H1 (cell line): ENCODE data around the gene KRT222. TPM values are rescaled to one million over a fixed set of nuclear protein-coding genes. Genes with fewer than 3 reads are reported as not detected.
A peak's percentile ranks its signal among the peaks of the same experiment; 100 is the strongest.

Experiments
- CTCF ChIA-PET: fragments of 300-600 bp; sonication (Branson Sonifier 250); formaldehyde crosslinking; loops from one replicate; lab custom pipeline; 2021; ENCODE audit not compliant: partially characterized antibody; lab: Charles Lee
- POLR2A ChIA-PET: fragments of 300-600 bp; sonication (Branson Sonifier 250); formaldehyde crosslinking; loops from one replicate; lab custom pipeline; 2021; ENCODE audit warnings: inconsistent platforms; ENCODE audit not compliant: partially characterized antibody; lab: Charles Lee
- DNase-seq, 2 experiments: peaks; one replicate each; pipeline versions ENCODE4 v3.0.0 to v3.0.0-alpha.2; 2010 to 2022; ENCODE audit warnings: low spot score in 2 of 2, low read depth in 1 of 2, mixed read lengths in 1 of 2
- FAIRE-seq: peaks from 2 replicates; lab custom pipeline; 2011; peaks lifted over from hg19 to GRCh38; lab: Jason Lieb, UNC
- H2AFZ ChIP-seq: 2 replicates; pipeline ENCODE4 v1.8.1; 2012; ENCODE audit warnings: low read length, inconsistent platforms
- H2AK5ac ChIP-seq: 2 replicates; pipeline ENCODE4 v1.6.1; 2013; ENCODE audit warnings: low read depth, low read length
- H2BK120ac ChIP-seq: replicated peaks from 2 replicates; pipeline ENCODE3; 2013; ENCODE audit warnings: low read depth, low read length, inconsistent platforms
- H2BK12ac ChIP-seq: 2 replicates; pipeline ENCODE4 v1.6.1; 2013; ENCODE audit warnings: low read depth, low read length
- H2BK15ac ChIP-seq: 2 replicates; pipeline ENCODE4 v1.6.1; 2013; ENCODE audit warnings: low read length
- H2BK20ac ChIP-seq: 2 replicates; pipeline ENCODE4 v1.6.1; 2013; ENCODE audit warnings: low read length
- H2BK5ac ChIP-seq: 2 replicates; pipeline ENCODE4 v1.6.1; 2013; ENCODE audit warnings: low read depth, low read length
- H3K14ac ChIP-seq: 2 replicates; pipeline ENCODE4 v1.6.1; 2013; ENCODE audit warnings: inconsistent platforms; ENCODE audit not compliant: insufficient read length
- H3K18ac ChIP-seq: 2 replicates; pipeline ENCODE4 v1.6.1; 2013; ENCODE audit warnings: low read length; ENCODE audit errors: extremely low read depth
- H3K23ac ChIP-seq: 2 replicates; pipeline ENCODE4 v1.6.1; 2013; ENCODE audit warnings: inconsistent platforms; ENCODE audit not compliant: insufficient read length
- H3K23me2 ChIP-seq: 2 replicates; pipeline ENCODE4 v1.6.1; 2013; ENCODE audit warnings: low read depth, low read length
- H3K27ac ChIP-seq: 2 replicates; pipeline ENCODE4 v1.6.1; 2011; ENCODE audit warnings: low read depth, low read length, inconsistent platforms
- H3K27me3 ChIP-seq, 4 experiments: replicated peaks in 1 of 4; 1 replicate in 1 of 4; 2 replicates in 3 of 4; pipeline versions ENCODE4 v1.6.1 to v1.8.1; 2011 to 2013; ENCODE audit warnings: low read length in 3 of 4, mild to moderate bottlenecking in 3 of 4, inconsistent platforms in 2 of 4, mixed read lengths in 2 of 4, moderate library complexity in 1 of 4; ENCODE audit not compliant: control insufficient read depth in 3 of 4, insufficient read depth in 3 of 4; ENCODE audit errors: extremely low read depth in 1 of 4
- H3K36me3 ChIP-seq, 4 experiments: 2 replicates each; pipeline versions ENCODE4 v1.6.1 to v1.8.1; 2011 to 2013; ENCODE audit warnings: mild to moderate bottlenecking in 4 of 4, low read length in 3 of 4, moderate library complexity in 2 of 4, control low read depth in 1 of 4, inconsistent platforms in 1 of 4; ENCODE audit not compliant: insufficient read depth in 4 of 4, control insufficient read depth in 2 of 4
- H3K4ac ChIP-seq: replicated peaks from 2 replicates; pipeline ENCODE3; 2013; ENCODE audit warnings: low read length, low read depth, mixed read lengths, inconsistent platforms; ENCODE audit not compliant: insufficient read length
- H3K4me1 ChIP-seq, 4 experiments: replicated peaks in 1 of 4; 1 replicate in 1 of 4; 2 replicates in 3 of 4; pipeline versions ENCODE4 v1.6.1 to v1.8.1; 2011 to 2013; ENCODE audit warnings: low read length in 3 of 4, inconsistent platforms in 2 of 4, mixed read lengths in 1 of 4; ENCODE audit not compliant: insufficient read depth in 4 of 4, control insufficient read depth in 3 of 4
- H3K4me2 ChIP-seq, 2 experiments: 2 replicates each; pipeline versions ENCODE4 v1.6.1 to v1.8.1; 2011 to 2013; ENCODE audit warnings: low read depth in 2 of 2, low read length in 2 of 2, control low read depth in 1 of 2, inconsistent platforms in 1 of 2, mild to moderate bottlenecking in 1 of 2; ENCODE audit not compliant: insufficient read depth in 1 of 2
- H3K4me3 ChIP-seq, 4 experiments: fragments of 200-600, 300-600 bp in 1 of 4; sonication (generic), shearing (Covaris generic), sonication (Bioruptor Twin) in 1 of 4; 2 replicates each; pipeline versions ENCODE4 v1.5.1 to v1.8.1; 2011 to 2016; ENCODE audit warnings: low read length in 4 of 4, low read depth in 3 of 4, control low read depth in 2 of 4, inconsistent platforms in 2 of 4, mild to moderate bottlenecking in 2 of 4, mixed read lengths in 1 of 4, moderate library complexity in 1 of 4; ENCODE audit not compliant: insufficient read depth in 2 of 4; ENCODE audit errors: extremely low read depth in 1 of 4
- H3K56ac ChIP-seq: replicated peaks from 2 replicates; pipeline ENCODE3; 2013; ENCODE audit warnings: low read depth, mild to moderate bottlenecking, mixed read lengths, low read length, inconsistent platforms; ENCODE audit not compliant: insufficient read length
- H3K79me1 ChIP-seq: 2 replicates; pipeline ENCODE4 v1.6.1; 2013; ENCODE audit warnings: low read depth, low read length, control low read depth
- H3K79me2 ChIP-seq, 2 experiments: 2 replicates each; pipeline versions ENCODE4 v1.6.1 to v1.8.1; 2012 to 2013; ENCODE audit warnings: low read length in 2 of 2, mild to moderate bottlenecking in 2 of 2, inconsistent platforms in 1 of 2; ENCODE audit not compliant: insufficient read depth in 2 of 2, control insufficient read depth in 1 of 2
- H3K9ac ChIP-seq, 4 experiments: replicated peaks in 1 of 4; 1 replicate in 1 of 4; 2 replicates in 3 of 4; pipeline versions ENCODE4 v1.6.1 to v1.8.1; 2011 to 2013; ENCODE audit warnings: low read depth in 3 of 4, low read length in 3 of 4, control low read depth in 2 of 4, mild to moderate bottlenecking in 2 of 4, moderate library complexity in 2 of 4, inconsistent platforms in 1 of 4; ENCODE audit errors: extremely low read depth in 1 of 4
- H3K9me3 ChIP-seq, 2 experiments: 2 replicates each; pipeline versions ENCODE4 v1.6.1 to v1.8.1; 2012 to 2013; ENCODE audit warnings: mild to moderate bottlenecking in 2 of 2, moderate library complexity in 2 of 2, control low read depth in 1 of 2, inconsistent platforms in 1 of 2, low read depth in 1 of 2, low read length in 1 of 2, mixed read lengths in 1 of 2; ENCODE audit not compliant: insufficient read depth in 2 of 2
- H4K20me1 ChIP-seq, 2 experiments: replicated peaks in 1 of 2; 2 replicates each; pipeline versions ENCODE3 to v1.8.1; 2011 to 2013; ENCODE audit warnings: inconsistent platforms in 2 of 2, low read length in 2 of 2, mild to moderate bottlenecking in 1 of 2; ENCODE audit not compliant: insufficient read depth in 2 of 2, control insufficient read depth in 1 of 2
- H4K5ac ChIP-seq: 2 replicates; pipeline ENCODE4 v1.6.1; 2013; ENCODE audit warnings: low read length, low read depth, mixed read lengths, inconsistent platforms; ENCODE audit not compliant: insufficient read length
- H4K8ac ChIP-seq: 2 replicates; pipeline ENCODE4 v1.8.0; 2013; ENCODE audit warnings: mild to moderate bottlenecking, moderate library complexity, low read length, inconsistent platforms; ENCODE audit not compliant: insufficient read depth; ENCODE audit errors: extremely low read depth
- H4K91ac ChIP-seq: replicated peaks from 2 replicates; pipeline ENCODE3; 2013; ENCODE audit warnings: low read length, mixed read lengths, inconsistent platforms; ENCODE audit not compliant: insufficient read length
- ASH2L ChIP-seq: fragments of 200-600, 300-600 bp; sonication (generic); IDR thresholded peaks from one replicate; pipeline ENCODE4 v1.7.1; 2017; ENCODE audit warnings: low read length
- WGBS, 2 experiments: shearing (Covaris generic) in 1 of 2; methylation state at CpG; one replicate each; pipeline versions ENCODE4 v1.1.6 to v1.1.7; 2013 to 2015; ENCODE audit warnings: low lambda C conversion rate in 2 of 2, mixed read lengths in 2 of 2, inconsistent platforms in 1 of 2, low coverage in 1 of 2, missing lambda C conversion rate in 1 of 2; ENCODE audit not compliant: insufficient replicate concordance in 2 of 2, insufficient coverage in 1 of 2, insufficient read length in 1 of 2; ENCODE audit errors: extremely low coverage in 1 of 2, missing lambda C conversion rate in 1 of 2; 5-methylcytosine and 5-hydroxymethylcytosine counted together
- polyA plus RNA-seq, 7 experiments: library from polyadenylated mRNA; depleted of rRNA in 3 of 7; stranded (reverse) in 5 of 7; unstranded in 2 of 7; fragments of >200 nt in 5 of 7; fragments of 200-250 nt in 2 of 7; gene quantifications; 1 replicate in 5 of 7; 2 replicates in 1 of 7; 4 replicates in 1 of 7; pipeline versions ENCODE4 v1.2.1 to v1.2.3, GENCODE V29; 2011 to 2013; ENCODE audit warnings: missing spikeins in 2 of 7, mixed read lengths in 2 of 7
- total RNA-seq: library from RNA; stranded (reverse); fragmentation: NEBNext Ultra II Directional; extraction: Animal tissue kit (Norgen Biotek cat#: 25700); gene quantifications from 2 replicates; pipeline ENCODE4 v1.2.1, GENCODE V29; 2021
- TF ChIP-seq, protein P1 (sequence below): IDR thresholded peaks from 2 replicates; pipeline ENCODE4 v1.6.1; 2012; ENCODE audit warnings: inconsistent platforms

KRT222 gene
- total and polyA plus RNA-seq, 2 of the 8 experiments (the other 6 are each of a cell fraction or from before 2014, with no cell fraction given) = 0.08 to 0.61 TPM

- Histone ChIP-seq H2AFZ (no peak overlapping the region), H3K9me3 (no peaks in the 10 kb centered on the region), H2BK120ac (no peak overlapping the region), H3K4me2 (no peak overlapping the region), H3K23me2 (no peaks in the 10 kb centered on the region), H4K5ac (no peak overlapping the region), H3K23ac (no peak overlapping the region), H4K8ac (no peak overlapping the region), H2BK15ac (no peak overlapping the region), H3K36me3 (no peaks in the 10 kb centered on the region), H4K20me1 (no peaks in the 10 kb centered on the region), H3K14ac (no peak overlapping the region), H2BK20ac (no peak overlapping the region), H3K79me2 (no peaks in the 10 kb centered on the region), H3K27ac (no peak overlapping the region), H3K4me3 (no peak overlapping the region), H3K9ac (no peak overlapping the region), H2BK12ac (no peak overlapping the region), H2BK5ac (no peak overlapping the region), H3K27me3 (no peaks in the 10 kb centered on the region), H3K56ac (no peak overlapping the region), H3K79me1 (no peaks in the 10 kb centered on the region), H4K91ac (no peak overlapping the region), H2AK5ac (no peak overlapping the region), H3K4ac (no peak overlapping the region), H3K4me1 (peaks cover 2 to 6% (median 4%) of the 10 kb centered on the region in 4 experiments), H3K18ac (no peak overlapping the region)
- no peak for TF ChIP-seq ASH2L
- TF ChIP-seq, protein P1, sequence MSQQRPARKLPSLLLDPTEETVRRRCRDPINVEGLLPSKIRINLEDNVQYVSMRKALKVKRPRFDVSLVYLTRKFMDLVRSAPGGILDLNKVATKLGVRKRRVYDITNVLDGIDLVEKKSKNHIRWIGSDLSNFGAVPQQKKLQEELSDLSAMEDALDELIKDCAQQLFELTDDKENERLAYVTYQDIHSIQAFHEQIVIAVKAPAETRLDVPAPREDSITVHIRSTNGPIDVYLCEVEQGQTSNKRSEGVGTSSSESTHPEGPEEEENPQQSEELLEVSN = peak; percentile 18; the same call in 1 of the 2 replicates
- DNase-seq (no peak), FAIRE-seq (no peak)
- POLR2A ChIA-PET = interaction anchor here (1.1 kb wide), 1 partner anchor 21 kb away, joined by 4 read pairs; no protein-coding TSS in a partner anchor
- CTCF ChIA-PET = interaction anchor here (0.6 to 5.9 kb wide), 2 partner anchors 10 to 67 kb away, joined by 4 to 32 read pairs; no protein-coding TSS in a partner anchor
- WGBS, 2 experiments = 83% methylated on average over 10 of the region's 10 CpGs; no CpG with 5 or more reads in 1 of the 2 experiments
Measured at GRCh38 chr17:40606548-40607353, 58.2 kb downstream of the KRT222 start.
